Suprapubic skin (tissue), 4 donors: ENCODE results near the gene SLIT1.

Experiments
- CTCF ChIP-seq, 2 donors: fragments of 200-600 bp in 1 of 2; fragments of 450-650 bp in 1 of 2; sonication (generic) in 1 of 2; IDR thresholded peaks; one replicate each; pipeline ENCODE4 v1.5.1; 2016 to 2019; ENCODE audit warnings: antibody characterized with exemption in 2 of 2, mild to moderate bottlenecking in 1 of 2, moderate library complexity in 1 of 2
- EP300 ChIP-seq: sonication (generic); formaldehyde crosslinking; IDR thresholded peaks from one replicate; pipeline ENCODE4 v1.6.1; 2017; ENCODE audit warnings: antibody characterized with exemption
- POLR2A ChIP-seq, 2 donors: fragments of 450-650 bp; IDR thresholded peaks; one replicate each; pipeline ENCODE4 v1.6.1; 2017; ENCODE audit warnings: antibody characterized with exemption in 2 of 2, mild to moderate bottlenecking in 2 of 2, moderate library complexity in 2 of 2
- POLR2AphosphoS5 ChIP-seq, 3 donors: sonication (generic); formaldehyde crosslinking; IDR thresholded peaks; one replicate each; pipeline ENCODE4 v1.6.1; 2017; ENCODE audit warnings: antibody characterized with exemption in 3 of 3

- TF ChIP-seq CTCF (IDR thresholded peaks at IDR 0.05): no peak
- TF ChIP-seq EP300: no peak
- no peak for TF ChIP-seq POLR2A (IDR thresholded peaks at IDR 0.05)
- no peak for TF ChIP-seq POLR2AphosphoS5 (IDR thresholded peaks at IDR 0.05)
Observed at GRCh38 chr10:97013983-97014382, 171.8 kb downstream of the SLIT1 start.
